GM21619 (cell line): ENCODE results near the gene BATF3.

Experiments
- ATAC-seq: cut with Tn5 transposase; IDR thresholded peaks from one replicate; pipeline ENCODE4 v1.9.1; 2021; ENCODE audit not compliant: unreplicated experiment

The BATF3 gene

DNA sequence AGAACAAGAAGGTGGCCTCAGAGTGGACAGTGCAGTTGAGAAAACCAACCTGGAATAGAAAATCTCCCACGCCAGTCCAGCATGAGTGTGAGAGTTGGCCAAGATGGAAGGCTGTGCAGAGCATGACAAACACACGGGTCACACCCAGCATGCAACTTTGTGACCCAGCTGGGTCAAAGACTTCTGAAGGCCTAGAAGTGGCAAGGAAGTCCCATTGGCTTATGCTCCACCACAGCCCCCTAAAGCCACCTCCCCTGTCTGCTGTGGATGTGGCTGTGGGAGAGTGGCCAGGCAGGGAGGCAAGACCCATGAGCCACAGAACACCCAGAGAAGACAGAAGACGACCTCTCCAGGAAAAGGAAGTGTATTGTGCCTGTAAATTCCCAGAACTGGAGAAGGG lies 13.6 kb downstream of the BATF3 start:
- ATAC-seq, result no peak

DNA sequence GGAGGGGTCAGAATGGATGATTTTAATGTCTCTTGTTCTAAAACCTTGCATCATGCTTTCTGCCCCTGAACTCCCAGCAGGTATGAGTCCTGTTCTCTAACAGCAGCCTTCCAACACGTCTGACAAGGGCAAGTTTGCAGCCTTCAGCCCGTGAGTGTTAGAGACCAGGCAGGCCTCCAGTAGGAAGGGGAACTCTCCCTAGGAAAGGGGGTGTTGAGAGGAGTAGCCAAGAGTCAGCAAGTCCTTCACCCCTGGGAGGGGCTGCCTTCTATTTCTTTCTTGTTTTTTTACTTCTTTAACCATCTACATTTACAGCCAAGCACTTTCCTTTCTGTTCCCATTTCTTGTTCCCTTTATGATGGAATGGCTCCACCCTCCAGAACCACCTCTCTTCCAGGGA lies 14.2 kb downstream of the BATF3 start:
- no peak for ATAC-seq

DNA sequence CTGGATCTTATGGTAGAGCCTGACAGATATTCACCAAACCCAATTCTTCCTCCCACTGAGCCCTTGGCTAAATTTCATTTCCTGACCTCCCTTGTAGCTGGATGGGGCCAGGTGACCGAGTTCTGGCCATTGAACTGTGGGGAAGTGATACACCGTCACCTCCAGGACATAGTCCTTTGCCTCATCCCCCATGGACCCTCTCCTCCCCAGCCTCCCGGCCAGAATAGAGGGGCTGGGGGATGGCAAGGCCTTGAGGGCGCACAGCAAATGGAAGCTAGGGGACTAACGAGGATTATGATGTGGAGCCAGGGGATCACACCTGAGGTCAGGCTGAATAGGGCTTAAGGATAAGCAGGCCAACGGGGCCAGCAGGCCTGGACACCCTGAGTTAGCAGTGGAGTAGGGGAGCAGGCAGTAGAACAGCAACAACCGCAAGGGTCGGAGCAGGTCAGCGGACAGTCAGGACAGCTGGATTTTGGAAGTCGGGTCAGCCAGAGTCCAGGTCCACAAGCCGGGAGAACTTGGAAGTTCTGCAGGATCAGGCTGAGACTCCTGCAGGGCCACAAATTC lies 15.0 kb downstream of the BATF3 start:
- no peak for ATAC-seq

DNA sequence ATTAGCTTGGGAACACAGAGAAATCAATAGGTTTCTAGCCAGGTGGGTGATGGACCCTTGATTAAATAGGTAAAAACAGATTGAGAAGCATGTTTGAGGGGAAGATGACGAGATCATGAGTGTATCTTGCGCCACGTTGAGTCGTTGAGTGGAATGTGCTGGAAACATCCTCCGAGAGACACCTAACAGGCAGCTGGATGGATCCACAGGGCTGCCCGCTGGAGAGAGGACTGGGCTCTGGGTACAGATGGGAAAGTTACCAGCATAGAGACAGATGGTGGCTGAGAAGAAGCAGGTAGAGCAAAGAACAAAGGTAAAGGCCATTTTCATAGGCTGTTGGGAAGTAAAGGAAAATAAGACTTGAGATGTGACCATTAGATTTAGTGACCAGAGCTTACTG lies 15.6 kb downstream of the BATF3 start:
- no peak for ATAC-seq

DNA sequence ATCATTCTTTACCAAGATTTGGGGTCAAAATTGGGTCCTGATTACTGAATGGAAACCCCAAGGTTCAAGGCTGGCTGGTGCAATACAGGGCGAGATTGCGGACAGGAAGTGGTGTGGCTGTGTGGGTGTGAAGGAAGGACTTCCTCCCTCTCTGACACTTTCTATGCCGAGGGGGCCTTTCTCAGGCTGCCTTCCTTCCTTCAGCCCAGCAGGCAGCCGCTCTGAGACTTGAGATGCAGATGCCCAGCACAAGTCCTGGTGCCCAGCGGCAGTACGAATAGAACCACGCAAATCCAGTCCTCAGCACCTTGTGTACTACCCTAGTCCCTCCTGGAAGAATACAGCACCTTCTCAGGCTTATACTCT lies 16.3 kb downstream of the BATF3 start:
- peak; percentile 66 for ATAC-seq

DNA sequence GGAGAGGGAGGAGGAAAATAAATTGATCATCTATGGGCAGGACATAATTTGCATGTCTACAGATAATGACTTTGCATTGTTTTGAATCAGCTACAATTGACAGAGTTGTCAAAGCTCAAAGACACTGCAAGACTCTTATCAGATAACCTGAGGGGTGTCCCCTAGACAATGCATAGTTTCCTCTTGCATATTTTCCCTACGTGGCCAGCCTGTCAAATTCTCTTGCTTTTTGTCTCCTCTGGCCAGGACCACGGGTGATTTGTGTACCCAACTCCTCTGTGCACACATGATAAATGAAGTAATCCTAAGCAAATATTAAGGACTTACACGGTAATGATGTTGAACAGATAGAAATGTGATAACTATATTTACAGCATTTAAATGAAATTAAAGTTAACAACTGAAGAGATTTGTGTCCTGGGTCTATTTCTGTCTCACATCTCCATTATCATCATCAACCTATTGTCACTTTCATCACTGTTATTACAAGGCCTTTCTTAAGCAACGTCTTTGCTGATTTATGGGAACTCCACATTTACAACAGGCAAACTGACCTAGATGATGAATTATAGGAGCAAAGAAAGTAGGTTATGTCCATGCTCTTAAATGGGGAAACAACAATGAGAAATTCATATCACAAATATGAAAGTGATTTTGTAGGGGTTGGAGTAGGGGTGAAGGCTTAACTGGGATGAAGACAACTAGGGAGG lies 18.8 kb downstream of the BATF3 start:
- no peak for ATAC-seq

DNA sequence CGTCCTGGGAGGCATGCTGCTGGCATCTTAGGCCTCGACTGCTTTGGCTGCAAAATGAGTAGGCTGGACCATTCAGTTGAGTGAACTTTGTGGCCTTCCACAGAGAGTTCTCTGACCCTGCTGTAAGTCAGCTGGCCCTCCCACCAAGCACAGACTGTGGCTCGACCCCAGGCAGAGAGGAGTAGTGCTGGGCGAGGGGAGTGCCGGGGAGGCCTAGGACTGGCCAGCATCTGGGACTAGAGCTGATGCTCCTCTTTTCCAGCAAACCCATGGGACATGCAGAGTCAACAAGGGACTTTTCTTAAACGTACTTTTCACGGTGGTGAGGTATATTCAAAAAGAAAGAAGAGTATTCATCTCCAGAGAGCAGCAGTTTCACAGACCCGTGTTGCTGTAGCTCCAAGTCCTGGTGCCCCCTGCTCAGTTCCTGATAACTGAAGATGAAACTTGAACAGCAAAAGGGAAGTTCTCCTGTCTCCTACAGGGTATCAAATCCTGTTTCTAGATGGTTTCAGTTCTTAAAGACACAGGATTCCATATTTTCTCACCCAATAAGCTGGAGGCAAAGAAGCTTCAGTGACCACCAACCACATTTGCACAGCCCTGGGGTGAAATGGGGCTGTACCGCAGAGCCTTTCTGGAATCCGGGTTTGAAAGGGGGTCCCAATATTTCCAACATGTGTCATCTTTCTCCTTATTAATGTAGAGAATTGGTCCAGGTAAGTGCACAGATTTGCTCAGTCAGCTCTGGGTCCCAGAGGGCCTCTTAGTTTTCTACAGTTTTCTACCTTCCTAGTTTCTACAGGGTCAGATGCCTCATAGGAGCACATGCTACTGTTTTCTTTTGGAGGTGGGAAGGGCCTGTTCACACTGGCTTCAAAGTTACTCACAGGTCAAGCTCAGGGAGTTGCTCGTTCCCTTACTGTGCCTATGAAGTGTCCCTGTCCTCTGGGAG lies 20.9 kb downstream of the BATF3 start:
- ATAC-seq, result peak; percentile 53

DNA sequence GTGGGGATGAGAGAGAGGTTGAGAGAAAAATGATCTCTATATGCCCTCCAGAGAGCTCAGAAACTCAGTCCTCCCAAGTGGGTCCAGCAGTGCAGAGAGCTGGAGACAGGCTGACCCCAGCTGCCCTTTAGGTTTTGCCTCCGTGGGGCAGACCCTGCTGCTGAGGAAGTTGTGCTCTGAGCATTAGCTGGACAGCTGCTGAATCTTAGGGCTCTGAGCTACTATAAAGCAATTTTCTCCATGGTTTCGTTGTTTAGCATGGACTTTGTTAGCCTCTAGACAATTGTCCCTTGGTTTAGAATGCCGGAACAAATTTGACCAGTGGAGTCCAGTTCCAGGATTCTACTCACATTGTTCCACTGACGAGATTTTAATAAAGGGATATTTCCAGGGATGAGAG lies 22.1 kb downstream of the BATF3 start:
- no peak for ATAC-seq

DNA sequence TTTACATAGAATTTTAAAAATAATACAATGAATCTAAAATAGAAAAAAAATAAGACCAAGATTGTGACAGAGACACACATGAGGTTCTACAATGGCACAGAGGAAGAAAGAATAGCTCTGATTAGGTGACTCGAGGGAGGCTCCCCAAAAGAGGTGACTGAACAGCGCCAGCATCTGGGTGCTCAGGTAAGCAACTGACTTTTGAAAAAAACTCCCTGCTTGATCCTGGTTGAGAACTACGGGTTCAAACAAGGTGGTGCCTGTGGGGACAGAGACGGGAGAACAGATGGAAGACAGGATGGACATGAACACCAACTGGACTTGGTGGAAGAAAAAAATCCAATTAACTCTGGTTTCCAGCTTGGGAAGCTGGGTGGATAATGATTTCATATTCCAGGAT lies 22.5 kb downstream of the BATF3 start:
- no peak for ATAC-seq

DNA sequence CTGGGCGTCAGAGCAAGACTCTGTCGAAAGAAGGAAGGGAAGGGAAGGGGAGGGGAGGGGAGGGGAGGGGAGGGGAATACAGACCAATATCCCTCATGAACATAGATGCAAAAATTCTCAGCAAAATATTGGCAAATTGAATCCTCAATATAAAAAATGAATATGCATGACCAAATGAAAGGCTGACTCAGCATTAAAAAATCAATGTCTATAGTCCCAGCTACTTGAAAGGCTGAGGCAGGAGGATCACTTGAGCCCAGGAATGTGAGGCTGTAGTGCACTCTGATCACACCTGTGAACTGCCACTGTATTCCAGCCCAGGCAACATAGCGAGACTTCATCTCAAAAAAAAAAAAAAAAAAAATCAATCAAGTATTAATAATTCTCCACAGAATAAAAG lies 24.0 kb downstream of the BATF3 start:
- ATAC-seq, result no peak

DNA sequence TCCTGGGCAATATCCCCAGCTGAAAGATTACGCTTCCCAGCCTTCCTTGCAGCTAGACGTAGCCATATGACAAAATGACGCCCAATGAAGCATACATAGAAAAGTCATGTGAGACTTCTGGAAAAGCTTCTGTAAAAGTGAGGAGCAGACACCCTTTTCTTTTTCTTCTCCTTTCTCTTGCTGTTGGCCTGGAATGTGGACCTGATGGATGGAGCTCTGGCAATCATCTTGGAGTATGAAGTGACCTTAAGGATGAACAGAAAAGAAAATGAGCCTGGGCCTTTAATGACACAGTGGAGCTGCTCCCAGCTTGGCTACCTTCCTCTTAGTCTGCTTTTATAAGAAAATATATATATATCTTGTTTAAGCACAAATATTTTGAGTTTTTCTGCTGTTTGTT lies 24.8 kb downstream of the BATF3 start:
- ATAC-seq, result no peak

DNA sequence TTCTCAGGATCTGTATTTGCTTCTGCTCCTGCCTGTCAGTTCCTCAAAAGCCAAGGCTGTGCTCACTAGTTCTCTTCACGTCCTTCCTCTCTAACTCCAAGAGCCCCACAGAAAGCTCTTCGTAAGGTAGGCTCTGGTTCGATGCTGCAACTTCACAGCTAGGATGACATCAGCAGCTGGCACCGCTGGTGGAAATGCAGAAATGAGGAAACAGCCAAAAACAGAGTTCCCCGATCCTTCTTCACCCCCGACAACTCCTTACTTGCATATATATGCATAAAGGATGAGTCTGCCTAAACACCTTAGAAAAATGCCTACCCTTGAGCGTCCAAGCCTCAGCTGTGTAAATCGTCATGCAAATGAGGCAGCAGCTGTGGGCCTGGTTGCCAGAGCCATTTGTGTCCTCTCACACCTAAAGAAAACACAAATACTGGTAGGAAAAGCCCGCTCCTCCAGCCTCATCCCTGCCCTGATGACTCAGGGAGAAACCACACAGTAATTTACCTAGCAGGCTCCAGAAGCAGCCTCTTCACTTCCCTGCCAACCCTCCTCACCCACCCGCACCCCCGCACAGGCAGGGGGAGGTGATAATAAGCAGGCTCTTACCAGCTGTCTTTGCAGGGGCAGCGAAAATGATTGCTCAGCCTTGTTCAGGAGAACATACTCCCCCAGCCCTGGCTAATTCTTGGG lies 28.2 kb downstream of the BATF3 start:
- peak; percentile 53 for ATAC-seq

DNA sequence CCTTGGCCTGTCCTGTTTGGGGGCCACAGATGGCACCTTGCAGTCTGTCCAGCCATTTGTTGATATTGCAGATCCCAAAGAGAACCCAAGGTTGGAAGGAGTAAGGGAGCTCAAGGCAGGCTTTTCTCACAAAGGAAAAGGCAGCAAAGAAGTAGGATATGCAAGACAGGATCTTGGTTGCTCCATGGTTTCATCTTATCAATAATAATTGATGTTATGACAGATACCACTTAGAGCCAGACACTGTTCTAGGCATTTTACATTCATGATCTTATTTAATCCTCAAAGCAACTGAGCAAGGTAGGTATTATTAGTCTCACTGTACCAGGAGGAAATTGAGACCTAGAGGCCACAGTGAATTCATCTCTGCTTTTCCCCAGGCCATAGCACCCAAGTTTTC lies 28.8 kb downstream of the BATF3 start:
- no peak for ATAC-seq

DNA sequence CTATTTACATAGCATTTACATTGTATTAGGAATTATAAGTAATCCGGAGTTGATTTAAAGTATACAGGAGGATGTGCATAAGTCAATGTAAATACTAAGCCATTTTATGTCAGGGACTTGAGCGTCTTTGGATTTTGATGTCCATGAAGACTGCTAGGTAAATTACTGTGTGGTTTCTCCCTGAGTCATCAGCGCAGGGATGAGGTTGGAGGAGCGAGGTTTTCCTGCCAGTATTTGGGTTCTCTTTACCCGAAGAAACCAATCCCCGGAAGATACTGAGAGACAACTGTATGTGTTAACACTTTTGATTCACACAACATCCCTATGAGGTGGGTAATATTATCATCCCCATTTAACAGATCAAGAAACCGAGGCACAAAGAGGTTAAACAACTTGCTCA lies 29.3 kb downstream of the BATF3 start:
- ATAC-seq, result no peak

DNA sequence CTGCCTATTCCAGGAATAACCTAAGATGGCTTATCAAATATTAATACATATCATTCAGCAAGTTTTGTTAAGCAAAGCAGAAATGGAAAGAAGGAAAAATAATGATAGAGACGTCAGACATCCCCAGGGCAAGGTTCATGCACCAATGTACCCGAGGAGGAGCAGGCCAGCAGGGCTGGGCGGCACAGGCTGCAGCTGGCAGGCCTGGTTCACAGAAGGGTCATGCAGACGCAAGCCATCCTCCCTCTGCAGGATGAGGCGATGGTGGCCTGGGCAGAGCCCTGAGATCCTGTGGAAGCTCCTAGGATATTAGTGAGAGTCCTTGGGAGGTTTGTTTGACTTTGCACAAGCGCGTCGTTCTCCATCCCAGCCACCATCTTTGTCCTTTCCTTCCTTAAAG lies 30.0 kb downstream of the BATF3 start:
- ATAC-seq, result no peak

DNA sequence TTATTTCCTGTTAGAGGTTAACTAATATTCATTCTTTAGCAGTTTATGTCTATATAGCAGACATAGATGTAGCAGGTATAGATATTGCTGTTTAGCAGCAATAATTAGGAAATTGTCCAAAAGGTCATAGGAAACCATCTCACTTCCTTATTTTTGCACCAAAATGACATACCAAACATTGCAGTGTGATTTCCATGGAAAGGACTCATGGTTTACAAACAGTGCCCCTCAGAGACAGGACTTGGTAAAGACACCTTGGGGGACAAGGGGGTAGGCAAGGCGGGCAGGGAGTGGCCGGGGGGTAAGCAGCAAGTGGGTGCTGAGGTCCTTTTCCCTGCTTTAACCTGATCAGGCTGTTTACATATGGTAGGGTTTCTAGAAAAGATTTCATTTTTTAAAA lies 30.5 kb downstream of the BATF3 start:
- no peak for ATAC-seq

DNA sequence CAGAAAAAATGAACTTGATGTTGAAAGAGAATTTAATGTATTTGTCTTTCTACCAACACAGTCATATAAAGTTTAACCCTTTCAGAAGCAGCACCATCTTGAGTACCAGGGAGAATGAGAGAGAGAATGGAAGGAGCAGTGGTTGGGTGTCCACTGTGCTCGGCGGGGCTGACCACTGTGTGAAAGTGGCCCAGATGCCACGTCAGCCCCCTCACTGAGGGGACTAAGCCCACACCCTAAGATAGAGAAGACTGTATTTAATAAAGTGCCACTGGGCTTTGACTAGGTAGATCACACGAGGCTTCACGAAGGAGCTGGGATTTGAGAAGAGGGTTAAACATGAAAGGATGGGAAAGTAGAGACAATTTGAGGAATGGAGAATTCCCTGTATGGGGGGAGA lies 31.2 kb downstream of the BATF3 start:
- ATAC-seq, result no peak

DNA sequence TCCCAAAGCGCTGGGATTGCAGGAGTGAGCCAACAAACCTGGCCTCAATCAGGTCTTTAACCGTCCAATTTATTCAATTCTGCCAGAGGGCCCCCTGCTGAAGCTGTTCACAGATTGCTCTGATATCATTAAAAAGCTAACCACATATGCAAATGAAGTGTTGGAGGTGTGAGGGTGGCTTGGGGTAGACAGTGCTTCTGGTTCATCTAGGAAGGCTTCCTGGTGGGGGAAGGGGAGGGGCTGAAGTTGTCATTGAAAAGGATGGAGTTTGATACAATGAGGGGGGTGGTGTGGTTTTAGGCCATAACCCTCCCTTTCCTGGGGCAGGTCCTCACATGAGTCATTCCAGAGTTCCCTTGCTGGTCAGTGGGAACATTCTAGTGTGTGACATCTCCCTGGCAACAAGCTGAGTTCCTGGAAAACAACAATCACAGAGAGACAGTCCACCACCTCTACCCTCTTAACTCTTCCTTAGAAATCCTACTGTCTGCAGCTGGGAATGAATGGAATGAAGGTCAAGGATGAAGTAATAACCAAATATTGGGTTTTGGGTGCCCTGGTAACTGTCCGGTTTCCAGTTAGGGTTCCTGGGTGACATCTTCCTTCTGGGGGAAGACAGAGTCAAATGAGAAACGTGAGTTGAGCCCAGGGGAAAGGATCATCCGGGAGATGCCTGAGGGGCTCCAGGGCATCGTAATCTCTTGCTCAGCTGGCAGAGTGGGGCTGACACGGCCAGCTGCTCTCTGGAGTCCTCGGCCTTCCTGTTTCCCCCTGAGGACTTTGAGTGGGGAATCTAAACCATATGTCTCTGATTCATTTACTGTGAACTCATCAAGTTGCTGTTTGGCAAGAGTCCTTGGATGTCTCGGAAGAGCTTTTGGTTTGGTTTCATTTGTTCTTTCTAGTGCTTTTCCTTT lies 32.2 kb downstream of the BATF3 start:
- ATAC-seq, result peak; percentile 50

DNA sequence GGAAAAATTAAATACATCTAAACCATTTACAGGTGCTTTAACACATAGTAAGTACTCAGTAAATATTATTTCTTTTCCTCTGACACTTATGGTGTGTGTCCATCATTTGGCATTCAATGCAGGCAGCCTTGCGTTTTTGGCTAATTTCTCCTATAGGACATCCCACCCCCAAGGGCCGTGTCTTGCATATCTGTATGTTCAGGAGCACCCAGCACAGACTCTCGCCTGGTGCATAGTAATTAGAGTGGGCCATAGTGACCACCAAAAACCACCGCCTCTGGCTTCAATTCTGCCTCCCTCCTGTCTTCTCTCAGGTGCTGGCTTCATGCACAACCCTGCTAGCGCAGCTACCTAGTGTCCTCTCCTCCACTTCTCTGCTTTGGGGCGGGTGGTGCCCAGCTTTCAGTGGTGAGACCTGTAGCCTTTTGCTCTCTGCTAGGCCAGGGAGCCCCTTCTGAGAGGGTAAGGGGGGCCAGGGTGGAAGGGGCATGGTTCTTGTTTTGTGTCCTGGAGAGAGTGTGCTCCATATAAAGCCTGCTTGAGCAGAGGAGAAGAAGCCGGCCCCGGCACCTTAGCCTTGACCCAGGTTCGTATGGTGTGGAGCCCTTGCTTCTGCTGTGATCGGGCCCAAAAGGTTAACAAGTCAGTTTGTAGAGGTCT lies 33.4 kb downstream of the BATF3 start:
- ATAC-seq, result no peak
